ENCODE measurements around the gene DTWD2.
"Not testable (repeated sequence)": the region's sequence is repeated elsewhere in the genome, so short reads cannot be mapped to it uniquely, and the experiment has no call there.

Gene DTWD2

DNA sequence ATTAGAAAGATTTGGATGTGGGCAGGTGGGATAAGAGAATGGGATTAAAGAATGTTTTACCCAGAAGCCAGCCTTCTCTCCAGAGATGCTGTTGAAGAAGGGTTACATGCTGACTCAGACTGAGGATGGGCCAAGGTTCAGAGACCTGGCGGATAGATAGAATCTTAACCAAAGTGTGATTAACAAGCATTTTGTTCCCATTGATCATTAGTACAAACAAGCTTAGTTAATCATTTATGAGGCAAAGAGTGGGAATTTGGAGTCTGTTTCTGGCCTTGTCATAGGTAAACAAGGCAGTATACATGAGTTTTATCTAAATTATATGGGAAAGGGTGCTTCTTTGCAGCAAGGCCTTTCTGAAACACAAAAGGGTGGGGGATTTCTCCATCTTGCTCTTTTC is 20.8 kb upstream of the DTWD2 start:
- DNase-seq = no peak
- intact Hi-C loops (cut with DNase I) = no loop called here

- intact Hi-C loops (cut with DNase I) = no loop called here
- DNase-seq = no peak
These were observed 11.3 kb upstream of the DTWD2 start for GRCh38 chr5:118999696-119000095.

DNA sequence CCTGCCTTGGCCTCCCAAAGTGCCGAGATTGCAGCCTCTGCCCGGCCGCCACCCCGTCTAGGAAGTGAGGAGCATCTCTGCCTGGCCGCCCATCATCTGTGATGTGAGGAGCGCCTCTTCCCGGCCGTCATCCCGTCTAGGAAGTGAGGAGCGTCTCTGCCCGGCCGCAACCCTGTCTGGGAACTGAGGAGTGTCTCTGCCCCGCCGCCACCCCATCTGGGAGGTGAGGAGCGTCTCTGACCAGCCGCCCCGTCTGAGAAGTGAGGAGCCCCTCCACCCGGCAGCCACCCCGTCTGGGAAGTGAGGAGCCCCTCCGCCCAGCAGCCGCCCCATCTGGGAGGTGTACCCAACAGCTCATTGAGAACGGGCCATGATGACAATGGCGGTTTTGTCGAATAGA is 10.5 kb upstream of the DTWD2 start:
- not testable (repeated sequence) for DNase-seq

DNA sequence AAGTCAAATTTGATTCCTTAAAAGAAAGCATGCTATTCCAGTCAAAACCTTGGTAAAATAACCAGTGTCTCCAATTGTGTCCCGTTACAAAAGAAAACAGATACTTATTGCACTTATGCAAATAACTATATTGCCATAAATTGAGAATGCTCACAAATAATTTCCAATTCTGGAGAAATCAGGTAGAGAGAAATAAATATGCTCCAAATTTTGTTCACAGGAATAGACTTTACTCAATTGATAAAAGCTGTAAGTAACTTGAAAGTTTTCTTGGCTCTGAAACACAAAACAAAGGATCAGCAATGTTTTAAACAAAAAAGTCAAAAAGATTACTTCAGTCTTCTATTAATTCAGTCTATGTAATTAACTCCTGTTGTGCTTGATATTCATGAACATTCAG is 7.8 kb upstream of the DTWD2 start:
- intact Hi-C loops (cut with DNase I) = no loop called here
- DNase-seq = no peak

More for the DNA sequence above, 10.5 kb upstream of the DTWD2 start:
- intact Hi-C loops (cut with DNase I) = not testable (repeated sequence)

- DNase-seq = no peak
- intact Hi-C loops (cut with DNase I) = no loop called here
These were observed 6.2 kb upstream of the DTWD2 start for GRCh38 chr5:118994595-118994994.

- intact Hi-C loops (cut with DNase I) = not testable (repeated sequence)
These were observed 4.8 kb upstream of the DTWD2 start for GRCh38 chr5:118993118-118993517.

DNA sequence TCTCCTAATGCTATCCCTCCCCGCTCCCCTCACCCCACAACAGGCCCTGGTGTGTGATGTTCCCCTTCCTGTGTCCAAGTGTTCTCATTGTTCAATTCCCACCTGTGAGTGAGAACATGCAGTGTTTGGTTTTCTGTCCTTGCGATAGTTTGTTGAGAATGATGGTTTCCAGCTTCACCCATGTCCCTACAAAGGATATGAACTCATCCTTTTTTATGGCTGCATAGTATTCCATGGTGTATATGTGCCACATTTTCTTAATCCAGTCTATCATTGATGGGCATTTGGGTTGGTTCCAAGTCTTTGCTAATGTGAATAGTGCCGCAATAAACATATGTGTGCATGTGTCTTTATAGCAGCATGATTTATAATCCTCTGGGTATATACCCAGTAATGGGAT is 3.7 kb upstream of the DTWD2 start:
- DNase-seq; intact Hi-C loops (cut with DNase I): not testable (repeated sequence)

More at GRCh38 chr5:118993118-118993517, 4.8 kb upstream of the DTWD2 start:
- not testable (repeated sequence) for DNase-seq

GRCh38 chr5:118990582-118990981 is 2.2 kb upstream of the DTWD2 start:
- DNase-seq = no peak
- intact Hi-C loops (cut with DNase I) = no loop called here

DNA sequence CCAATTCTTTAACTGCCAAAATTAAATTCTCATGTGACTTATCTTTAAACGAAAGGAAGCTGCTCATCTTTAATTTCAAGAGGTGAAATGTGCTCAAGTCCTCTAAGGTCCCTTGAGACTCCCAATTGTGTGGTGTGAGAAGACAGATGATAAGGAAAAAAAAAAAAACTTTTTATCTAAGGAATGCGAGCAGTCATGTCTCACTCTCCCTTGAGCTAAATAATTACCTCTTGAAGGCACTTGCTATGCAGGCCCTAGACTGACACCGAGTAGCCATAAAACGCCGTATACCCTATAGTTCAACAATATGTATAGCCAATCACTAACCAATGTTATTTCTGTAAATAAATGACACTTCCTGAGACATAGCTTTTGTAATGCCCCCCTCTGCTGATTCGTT is 1.5 kb upstream of the DTWD2 start:
- intact Hi-C loops (cut with DNase I) = loop anchor here (2.0 to 10.0 kb wide), 3 partner anchors 81 to 422 kb away; partner anchors contain the start of gene DMXL1
- no peak for DNase-seq

DNA sequence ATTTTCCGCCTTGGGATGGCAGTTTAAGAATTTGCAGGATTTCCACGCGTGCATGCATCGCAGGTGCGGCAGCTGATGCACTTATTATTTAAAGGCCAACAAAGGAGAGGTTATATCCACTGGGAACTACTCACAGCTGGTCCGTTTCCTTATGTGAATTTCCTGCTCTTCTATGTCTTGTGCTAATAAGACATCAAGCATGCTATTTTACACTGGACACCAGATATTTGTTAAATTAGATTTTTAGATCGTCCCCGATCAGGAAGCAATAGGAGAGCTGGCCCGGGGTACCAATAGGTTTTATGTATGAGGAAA is 476 bp upstream of the DTWD2 start:
- DNase-seq = peak in 2 of 42 donors; percentile 2 to 8
- intact Hi-C loops (cut with DNase I) = loop anchor here (2.0 to 10.0 kb wide), 3 partner anchors 82 to 423 kb away; partner anchors contain the start of gene DMXL1

- intact Hi-C loops (cut with DNase I) = loop anchor here (5.0 to 10.0 kb wide), 2 partner anchors 280 to 428 kb away; no protein-coding TSS in a partner anchor
- no peak for DNase-seq
These were observed 3.7 kb downstream of the DTWD2 start for GRCh38 chr5:118984602-118985001.

DNA sequence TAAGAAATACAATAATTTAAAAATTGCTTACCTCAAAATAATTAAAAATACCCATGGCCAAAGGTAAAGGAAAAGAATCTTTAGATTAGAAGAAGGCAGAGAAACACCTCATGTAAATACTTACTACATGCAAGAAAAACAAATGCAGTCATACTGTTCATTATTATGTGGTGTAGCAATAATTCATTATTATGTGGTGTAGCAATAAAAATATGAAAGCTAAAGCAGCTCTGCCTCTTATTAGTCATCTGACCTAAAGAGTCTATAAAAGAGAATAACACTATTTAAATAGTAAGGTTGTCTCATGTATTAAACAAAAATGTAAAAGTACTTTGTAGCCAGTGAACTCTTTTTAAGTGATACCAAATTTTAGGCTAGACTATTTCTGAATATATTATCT is 6.6 kb downstream of the DTWD2 start:
- intact Hi-C loops (cut with DNase I) = loop anchor here (10.0 kb wide), 1 partner anchor 283 kb away; no protein-coding TSS in a partner anchor
- no peak for DNase-seq

- intact Hi-C loops (cut with DNase I) = loop anchor here (10.0 kb wide), 1 partner anchor 284 kb away; no protein-coding TSS in a partner anchor
- no peak for DNase-seq
These were observed 7.9 kb downstream of the DTWD2 start for GRCh38 chr5:118980438-118980837.

DNA sequence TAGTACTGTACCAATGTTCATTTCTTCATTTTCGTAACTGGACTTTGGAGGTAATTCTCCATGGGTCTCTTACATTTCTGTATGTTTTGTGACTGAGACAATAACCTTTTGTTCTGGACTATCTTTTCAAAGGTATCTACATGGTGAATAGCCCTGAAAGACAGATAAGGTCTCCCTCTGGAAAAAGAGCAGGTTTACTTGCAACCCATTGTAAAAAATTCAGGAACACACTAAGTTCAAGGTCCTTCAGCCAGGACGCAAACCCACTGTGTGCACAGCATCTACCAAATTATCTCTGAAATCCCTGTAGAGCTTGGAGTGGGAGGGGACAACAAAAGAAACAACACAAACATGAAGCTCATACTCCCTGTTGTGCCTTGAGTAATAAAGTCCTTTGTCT is 8.3 kb downstream of the DTWD2 start:
- DNase-seq = no peak
- intact Hi-C loops (cut with DNase I) = loop anchor here (10.0 kb wide), 1 partner anchor 285 kb away; no protein-coding TSS in a partner anchor

GRCh38 chr5:118973779-118974445 is 14.4 kb downstream of the DTWD2 start:
- intact Hi-C loops (cut with DNase I) = not testable (repeated sequence)
- peak in 1 of 42 donors; percentile 13 for DNase-seq

- intact Hi-C loops (cut with DNase I) = no loop called here
- peak in 1 of 42 donors; percentile 12 for DNase-seq
These were observed 19.4 kb downstream of the DTWD2 start for GRCh38 chr5:118968925-118969375.

DNA sequence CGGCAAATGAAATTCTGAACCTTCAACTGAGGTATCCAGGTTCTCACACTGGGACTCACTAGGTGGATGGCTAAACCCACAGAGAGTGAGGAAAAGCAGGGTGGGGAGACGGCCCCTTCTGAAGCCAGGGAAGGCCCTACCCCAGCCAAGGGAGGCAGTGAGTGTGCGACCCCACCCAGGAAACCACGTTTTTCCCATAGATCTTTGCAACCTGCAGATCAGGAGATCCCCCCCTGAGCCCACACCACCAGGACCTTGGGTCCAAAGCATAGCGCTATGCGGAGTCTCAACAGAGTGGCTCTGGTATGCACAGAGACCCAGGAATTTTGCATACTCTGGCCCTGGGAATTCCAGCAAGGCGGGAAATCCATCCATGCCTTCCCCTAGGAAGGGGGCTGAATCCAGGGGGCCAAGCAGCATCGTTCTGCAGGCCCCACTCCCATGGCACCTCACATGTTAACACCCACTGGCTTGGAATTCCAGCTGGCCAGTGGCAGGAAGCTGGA is 19.9 kb downstream of the DTWD2 start:
- intact Hi-C loops (cut with DNase I) = no loop called here
- no peak for DNase-seq

DNA sequence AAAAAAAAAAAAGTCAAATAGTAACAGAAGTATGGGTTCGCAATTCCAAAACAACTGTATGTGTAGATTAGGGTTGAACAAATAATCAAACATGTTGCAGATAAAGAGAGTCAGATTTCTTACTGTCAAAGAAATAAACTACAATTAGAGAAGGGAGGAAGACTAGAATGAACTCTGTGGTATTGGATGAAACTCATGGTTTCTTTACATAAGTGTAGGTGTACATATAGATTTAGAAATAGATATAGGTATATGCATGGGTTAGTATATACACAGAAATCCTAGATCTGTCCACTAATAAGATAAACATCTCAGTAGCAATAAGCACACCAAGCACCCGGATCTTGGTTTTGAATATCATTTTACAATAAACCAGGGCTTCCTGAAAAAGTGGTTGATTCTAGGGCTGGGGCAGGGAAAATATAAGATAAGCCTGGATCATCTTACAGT is 21.3 kb downstream of the DTWD2 start:
- intact Hi-C loops (cut with DNase I) = no loop called here
- no peak for DNase-seq

GRCh38 chr5:118965890-118966289 is 22.5 kb downstream of the DTWD2 start:
- intact Hi-C loops (cut with DNase I) = no loop called here
- no peak for DNase-seq

DNA sequence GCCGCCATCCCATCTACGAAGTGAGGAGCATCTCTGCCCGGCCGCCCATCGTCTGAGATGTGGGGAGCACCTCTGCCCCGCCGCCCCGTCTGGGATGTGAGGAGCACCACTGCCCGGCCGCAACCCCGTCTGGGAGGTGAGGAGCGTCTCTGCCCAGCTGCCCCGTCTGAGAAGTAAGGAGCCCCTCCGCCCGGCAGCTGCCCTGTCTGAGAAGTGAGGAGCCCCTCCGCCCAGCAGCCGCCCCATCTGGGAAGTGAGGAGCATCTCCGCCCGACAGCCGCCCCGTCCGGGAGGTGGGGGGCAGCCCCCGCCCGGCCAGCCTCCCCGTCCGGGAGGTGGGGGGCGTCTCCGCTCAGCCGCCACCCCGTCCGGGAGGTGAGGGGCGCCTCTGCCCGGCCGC is 23.4 kb downstream of the DTWD2 start:
- DNase-seq; intact Hi-C loops (cut with DNase I): not testable (repeated sequence)

DNA sequence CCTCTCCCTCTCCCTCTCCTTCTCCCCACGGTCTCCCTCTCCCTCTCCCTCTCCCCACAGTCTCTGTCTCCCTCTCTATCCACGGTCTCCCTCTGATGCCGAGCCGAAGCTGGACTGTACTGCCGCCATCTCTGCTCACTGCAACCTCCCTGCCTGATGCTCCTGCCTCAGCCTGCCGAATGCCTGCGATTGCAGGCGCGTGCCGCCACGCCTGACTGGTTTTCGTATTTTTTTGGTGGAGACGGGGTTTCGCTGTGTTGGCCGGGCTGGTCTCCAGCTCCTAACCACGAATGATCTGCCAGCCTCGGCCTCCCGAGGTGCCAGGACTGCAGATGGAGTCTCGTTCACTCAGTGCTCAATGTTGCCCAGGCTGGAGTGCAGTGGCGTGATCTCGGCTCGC is 24.0 kb downstream of the DTWD2 start:
- DNase-seq; intact Hi-C loops (cut with DNase I): not testable (repeated sequence)

Measured in head of caudate nucleus (tissue), 42 donors.